Measurements from ENCODE around the gene STPG2.

The STPG2 gene

GRCh38 chr4:97662133-97662532, 481.1 kb downstream of the STPG2 start:
- DNase-seq (ENCODE audit: low spot score) = no peak
- in situ Hi-C loops (cut with MboI; ENCODE audit: low sequenced_read_pairs, unreplicated experiment) = no loop called here
- no peak for TF ChIP-seq CTCF (IDR thresholded peaks at IDR 0.05; ENCODE audit: borderline replicate concordance, control extremely low read depth, extremely low read depth, insufficient read depth, missing control alignments)

DNA sequence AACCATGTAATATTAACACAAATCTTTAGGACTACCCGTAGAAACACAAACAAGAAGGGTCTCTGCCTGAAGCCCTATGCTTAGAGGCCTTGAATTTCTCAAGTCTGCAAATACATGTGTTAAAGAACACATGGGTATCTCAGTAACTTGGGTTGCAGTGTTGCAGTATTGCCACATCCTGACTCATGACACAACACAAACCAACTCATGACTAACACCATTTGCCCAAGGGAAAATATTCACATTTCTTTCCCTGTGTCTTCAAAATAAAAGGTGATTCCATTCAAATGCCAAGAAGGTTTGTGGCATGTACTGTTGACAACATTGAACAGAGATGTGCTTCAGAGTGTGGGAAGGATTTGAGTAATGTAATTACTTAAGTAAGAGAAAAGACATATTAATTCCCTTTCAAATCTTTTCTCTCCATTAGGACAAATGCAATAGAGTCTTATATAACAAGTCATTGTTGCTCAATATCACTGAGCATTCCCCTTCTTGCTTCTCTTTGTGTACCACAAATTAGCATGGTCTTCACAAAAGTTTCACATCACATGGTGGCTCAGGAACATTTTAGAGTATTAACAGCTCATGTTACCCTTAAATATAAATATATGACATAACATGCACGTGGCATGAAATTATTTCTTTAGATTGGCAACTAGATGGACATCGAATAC, 487.1 kb downstream of the STPG2 start:
- in situ Hi-C loops (cut with MboI; ENCODE audit: low sequenced_read_pairs, unreplicated experiment) = no loop called here
- DNase-seq (ENCODE audit: low spot score) = no peak
- TF ChIP-seq CTCF (IDR thresholded peaks at IDR 0.05; ENCODE audit: borderline replicate concordance, control extremely low read depth, extremely low read depth, insufficient read depth, missing control alignments) = no peak

- no peak for DNase-seq (ENCODE audit: low spot score)
- in situ Hi-C loops (cut with MboI; ENCODE audit: low sequenced_read_pairs, unreplicated experiment) = no loop called here
These were observed 489.6 kb downstream of the STPG2 start for GRCh38 chr4:97653701-97654100.

GRCh38 chr4:97646997-97647396, 496.3 kb downstream of the STPG2 start:
- TF ChIP-seq CTCF (IDR thresholded peaks at IDR 0.05; ENCODE audit: borderline replicate concordance, control extremely low read depth, extremely low read depth, insufficient read depth, missing control alignments) = no peak
- DNase-seq (ENCODE audit: low spot score) = no peak

More at GRCh38 chr4:97653701-97654100, 489.6 kb downstream of the STPG2 start:
- no peak for TF ChIP-seq CTCF (IDR thresholded peaks at IDR 0.05; ENCODE audit: borderline replicate concordance, control extremely low read depth, extremely low read depth, insufficient read depth, missing control alignments)

GRCh38 chr4:97645071-97645821, 498.0 kb downstream of the STPG2 start:
- DNase-seq (ENCODE audit: low spot score) = no peak
- TF ChIP-seq CTCF (IDR thresholded peaks at IDR 0.05; ENCODE audit: borderline replicate concordance, control extremely low read depth, extremely low read depth, insufficient read depth, missing control alignments) = no peak
- in situ Hi-C loops (cut with MboI; ENCODE audit: low sequenced_read_pairs, unreplicated experiment) = no loop called here

More at GRCh38 chr4:97646997-97647396, 496.3 kb downstream of the STPG2 start:
- in situ Hi-C loops (cut with MboI; ENCODE audit: low sequenced_read_pairs, unreplicated experiment) = no loop called here

DNA sequence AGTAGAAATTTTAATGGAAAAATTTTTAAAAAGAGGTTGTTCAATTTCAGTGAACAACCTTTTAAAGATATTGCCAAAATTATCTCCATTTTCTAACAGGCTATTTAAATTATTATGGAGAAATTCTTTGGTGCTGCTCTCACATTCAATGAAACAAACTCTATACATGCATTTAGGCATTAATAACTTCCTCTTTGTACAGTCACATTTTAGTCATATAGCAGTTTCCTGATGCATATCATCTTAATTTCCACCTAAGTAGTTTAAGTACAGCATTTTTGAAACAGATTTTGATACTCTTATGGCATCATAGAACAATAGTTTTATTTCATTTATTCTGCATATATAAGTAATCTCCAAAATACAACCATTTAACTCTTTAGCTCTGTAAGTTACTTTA, 500.1 kb downstream of the STPG2 start:
- no peak for DNase-seq (ENCODE audit: low spot score)
- in situ Hi-C loops (cut with MboI; ENCODE audit: low sequenced_read_pairs, unreplicated experiment) = no loop called here
- TF ChIP-seq CTCF (IDR thresholded peaks at IDR 0.05; ENCODE audit: borderline replicate concordance, control extremely low read depth, extremely low read depth, insufficient read depth, missing control alignments) = no peak

All from GM13976 (cell line).